Activated CD4-positive, alpha-beta T cell treated with anti-CD3 and anti-CD28 coated beads, Interleukin-10, Interleukin-2, amounts not matched to agents 100 ng/mL and 50 ng/mL, durations not matched to agents 16 hours and 8 hours (primary cell): ENCODE measurements around the gene USP5.
A peak's percentile ranks its signal among the peaks of the same experiment; 100 is the strongest.

ENCODE experiments used
- DNase-seq: peaks from one replicate; pipeline ENCODE4 v3.0.0-alpha.2; 2020

The USP5 gene

DNA sequence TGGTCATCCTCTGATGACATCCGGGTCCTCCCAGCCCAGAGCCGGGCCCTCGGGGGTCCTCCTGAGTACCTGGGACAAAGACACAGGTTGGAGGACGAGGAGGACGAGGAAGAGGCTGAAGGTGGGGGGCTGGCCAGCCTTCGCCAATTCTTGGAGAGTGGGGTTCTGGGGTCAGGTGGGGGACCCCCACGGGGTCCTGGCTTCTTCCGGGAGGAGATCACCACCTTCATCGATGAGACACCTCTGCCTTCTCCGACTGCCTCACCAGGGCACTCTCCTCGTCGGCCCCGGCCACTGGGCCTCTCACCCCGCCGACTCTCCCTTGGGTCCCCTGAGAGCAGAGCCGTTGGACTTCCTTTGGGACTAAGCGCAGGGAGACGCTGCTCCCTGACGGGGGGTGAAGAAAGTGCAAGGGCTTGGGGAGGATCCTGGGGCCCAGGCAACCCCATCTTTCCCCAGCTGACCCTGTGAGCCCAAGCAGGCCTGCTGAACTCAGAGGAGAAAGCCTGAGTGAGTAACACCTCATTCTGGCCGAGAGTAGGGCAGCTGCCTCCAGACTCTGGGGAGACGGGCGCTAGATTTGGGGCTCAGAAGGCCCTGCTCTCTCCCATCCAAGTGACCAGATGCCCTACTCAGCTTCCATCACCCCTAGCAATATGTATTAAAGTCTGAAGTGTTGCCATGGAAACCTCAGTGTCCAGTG is 25.1 kb upstream of the USP5 start:
- DNase-seq = no peak

GRCh38 chr12:6827437-6827911 is 24.5 kb upstream of the USP5 start:
- peak; percentile 52 for DNase-seq

DNA sequence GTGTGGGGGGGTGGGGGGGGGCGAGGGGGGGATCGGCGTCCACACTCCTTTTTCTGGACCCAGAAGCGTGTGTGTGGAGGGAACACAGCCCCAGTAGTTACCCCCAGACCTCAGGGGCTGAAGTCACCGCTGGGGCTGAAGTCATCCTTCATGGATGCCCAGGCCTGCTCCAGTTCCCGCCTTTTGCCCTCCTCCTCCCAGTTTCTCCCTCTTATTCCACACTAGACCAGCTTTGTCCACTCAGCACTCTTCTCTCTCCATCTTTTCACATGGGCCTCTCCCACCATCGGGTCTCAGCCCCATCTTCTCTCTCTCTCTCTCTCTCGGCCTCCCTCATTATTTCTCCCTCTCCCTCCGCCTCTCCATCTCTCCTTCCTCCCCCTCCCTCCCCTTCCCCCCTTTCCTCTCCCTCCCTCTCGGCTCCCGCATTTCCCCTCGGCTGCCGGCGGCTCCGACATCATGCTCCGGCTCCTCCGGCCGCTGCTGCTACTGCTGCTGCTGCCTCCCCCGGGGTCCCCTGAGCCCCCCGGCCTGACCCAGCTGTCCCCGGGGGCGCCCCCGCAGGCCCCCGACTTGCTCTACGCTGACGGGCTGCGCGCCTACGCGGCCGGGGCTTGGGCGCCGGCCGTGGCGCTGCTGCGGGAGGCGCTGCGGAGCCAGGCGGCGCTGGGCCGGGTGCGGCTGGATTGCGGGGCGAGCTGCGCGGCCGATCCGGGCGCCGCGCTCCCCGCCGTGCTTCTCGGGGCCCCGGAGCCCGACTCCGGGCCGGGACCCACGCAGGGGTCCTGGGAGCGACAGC is 23.8 kb upstream of the USP5 start, which contains the start of gene P3H3:
P3H3 (plus strand) TSS at position 426 of the 799 bp plus-strand sequence; CDS start at position 460, 34 bp downstream.
- no peak for DNase-seq

DNA sequence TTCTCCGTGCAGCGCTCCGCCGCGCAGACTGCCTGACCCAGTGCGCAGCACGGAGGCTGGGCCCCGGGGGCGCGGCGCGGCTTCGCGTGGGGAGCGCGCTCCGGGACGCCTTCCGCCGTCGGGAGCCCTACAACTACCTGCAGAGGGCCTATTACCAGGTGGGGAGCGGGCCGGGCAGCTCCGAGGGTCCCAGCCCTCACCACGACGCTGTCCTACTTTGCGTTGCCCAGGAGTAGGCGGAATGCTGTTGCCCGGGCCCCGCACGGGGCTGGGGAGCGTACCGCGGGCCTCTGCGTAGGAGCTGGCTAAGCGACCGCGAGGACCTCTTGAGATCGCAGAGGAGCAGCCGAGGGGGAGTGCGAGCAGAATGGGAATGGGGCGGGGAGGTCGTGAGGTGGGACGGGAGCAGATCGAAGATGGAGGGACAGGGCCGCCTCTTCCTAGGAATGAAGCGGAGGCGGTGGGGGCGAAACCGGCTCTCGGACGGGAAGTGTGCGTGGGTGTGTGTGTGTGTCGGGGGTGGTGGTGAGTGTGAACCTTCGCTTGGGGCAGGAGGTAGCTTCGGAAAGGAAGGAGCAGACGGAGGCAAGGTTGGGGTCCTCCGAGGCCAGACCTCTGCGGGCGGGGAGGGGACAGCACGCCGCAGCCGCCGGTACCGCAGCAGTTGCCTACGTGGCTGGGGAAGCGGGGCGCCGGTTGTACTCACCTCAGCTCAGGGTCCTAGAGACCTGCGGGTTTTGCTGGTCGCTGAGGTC is 23.0 kb upstream of the USP5 start:
- DNase-seq = no peak

- no peak for DNase-seq
Observed at GRCh38 chr12:6829536-6830220, 22.3 kb upstream of the USP5 start.

DNA sequence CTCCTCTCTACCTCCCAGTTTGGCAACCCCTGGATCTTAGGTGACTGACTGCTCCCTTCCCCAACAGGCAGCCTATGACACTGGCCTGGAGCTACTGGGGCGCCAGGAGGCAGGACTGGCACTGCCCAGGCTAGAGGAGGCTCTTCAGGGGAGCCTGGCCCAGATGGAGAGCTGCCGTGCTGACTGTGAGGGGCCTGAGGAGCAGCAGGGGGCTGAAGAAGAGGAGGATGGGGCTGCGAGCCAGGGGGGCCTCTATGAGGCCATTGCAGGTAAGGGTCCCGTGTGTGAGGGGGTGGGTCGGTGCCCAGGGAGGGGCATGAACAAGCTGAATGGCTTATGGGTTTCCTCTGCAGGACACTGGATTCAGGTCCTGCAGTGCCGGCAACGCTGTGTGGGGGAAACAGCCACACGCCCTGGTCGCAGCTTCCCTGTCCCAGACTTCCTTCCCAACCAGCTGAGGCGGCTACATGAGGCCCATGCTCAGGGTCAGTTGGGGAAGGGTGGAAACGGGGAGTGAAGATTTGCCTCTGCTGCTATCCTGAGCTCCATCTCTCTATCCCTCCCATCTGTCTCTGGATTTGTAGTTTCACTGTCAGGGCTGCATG is 21.6 kb upstream of the USP5 start:
- DNase-seq = no peak

GRCh38 chr12:6830999-6831398 is 21.0 kb upstream of the USP5 start:
- DNase-seq = no peak

GRCh38 chr12:6831450-6831995 is 20.4 kb upstream of the USP5 start:
- DNase-seq = no peak

DNA sequence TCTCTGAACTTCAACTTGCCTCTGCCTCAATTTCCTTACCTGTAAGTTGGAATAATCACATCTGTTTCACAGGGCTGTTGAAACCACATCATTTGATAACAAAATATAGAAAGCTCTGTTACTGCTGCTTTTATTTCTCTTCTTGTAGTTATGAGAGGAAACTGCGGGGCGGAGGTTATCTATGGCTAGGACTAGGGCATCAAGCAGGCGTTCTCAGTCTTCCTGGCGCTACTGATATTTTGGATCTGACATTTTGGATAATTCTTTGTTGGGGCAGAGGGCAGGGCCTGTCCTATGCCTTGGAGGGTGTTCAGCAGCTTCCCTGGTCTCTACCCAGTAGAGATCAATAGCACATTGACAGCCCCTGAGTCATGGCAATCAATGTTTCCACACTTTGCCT is 19.8 kb upstream of the USP5 start:
- no peak for DNase-seq

- DNase-seq = no peak
Observed at GRCh38 chr12:6833189-6833890, 18.6 kb upstream of the USP5 start.

DNA sequence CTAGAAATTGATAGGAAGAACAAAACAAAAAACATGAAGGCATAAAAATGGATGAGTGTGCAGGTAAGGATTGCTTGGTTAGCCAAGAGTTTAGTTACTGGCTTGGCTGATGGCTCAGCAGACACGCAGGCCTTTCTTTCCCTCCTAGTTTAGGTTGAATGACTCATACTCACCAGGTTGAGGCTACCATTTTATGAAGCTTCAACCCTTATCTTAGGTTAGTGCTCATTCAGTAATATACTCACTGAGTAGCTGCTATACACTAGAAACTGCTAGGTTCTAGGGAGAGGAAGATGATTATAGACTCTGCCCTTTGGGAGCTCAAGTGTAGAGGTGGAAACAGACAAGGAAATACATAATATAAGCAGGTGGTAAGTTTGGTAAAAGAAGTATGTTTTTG is 17.7 kb upstream of the USP5 start:
- no peak for DNase-seq

DNA sequence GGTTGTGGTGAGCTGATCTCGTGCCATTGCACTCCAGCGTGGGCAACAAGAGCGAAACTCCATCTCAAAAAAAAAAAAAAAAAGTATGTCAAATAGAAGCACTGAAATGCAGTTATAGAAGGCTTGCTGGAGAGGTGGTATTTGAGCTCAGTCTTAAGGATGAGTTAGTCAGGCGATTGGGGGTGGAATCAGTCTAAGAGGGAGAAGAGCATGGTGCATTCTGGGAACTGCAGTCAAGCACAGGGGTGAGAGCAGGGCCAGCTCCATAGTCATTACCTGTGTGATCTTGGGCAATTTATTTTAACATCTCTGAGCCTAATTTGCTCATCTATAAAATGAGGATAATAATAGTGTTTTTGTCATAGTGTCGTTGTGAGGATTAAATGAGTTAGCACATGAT is 17.1 kb upstream of the USP5 start:
- DNase-seq = no peak

DNA sequence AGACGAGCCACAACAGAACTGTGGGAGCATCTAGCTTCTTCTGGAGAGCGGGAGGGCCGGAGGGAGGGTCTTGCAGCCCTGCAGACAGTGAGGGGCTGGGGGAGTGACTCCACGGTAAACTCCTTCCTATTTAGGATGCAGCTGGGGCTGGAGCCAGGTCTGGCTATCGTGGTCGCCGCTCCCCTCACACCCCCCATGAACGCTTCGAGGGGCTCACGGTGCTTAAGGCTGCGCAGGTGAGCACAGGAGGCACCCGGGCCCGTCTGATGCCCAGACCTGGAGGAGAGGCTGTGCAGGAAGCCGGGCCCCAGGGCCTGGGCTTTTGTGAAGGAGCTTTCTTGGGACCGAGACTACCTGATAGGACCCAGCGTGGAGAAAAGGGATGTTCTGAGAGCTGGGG is 15.1 kb upstream of the USP5 start:
- DNase-seq = no peak

DNA sequence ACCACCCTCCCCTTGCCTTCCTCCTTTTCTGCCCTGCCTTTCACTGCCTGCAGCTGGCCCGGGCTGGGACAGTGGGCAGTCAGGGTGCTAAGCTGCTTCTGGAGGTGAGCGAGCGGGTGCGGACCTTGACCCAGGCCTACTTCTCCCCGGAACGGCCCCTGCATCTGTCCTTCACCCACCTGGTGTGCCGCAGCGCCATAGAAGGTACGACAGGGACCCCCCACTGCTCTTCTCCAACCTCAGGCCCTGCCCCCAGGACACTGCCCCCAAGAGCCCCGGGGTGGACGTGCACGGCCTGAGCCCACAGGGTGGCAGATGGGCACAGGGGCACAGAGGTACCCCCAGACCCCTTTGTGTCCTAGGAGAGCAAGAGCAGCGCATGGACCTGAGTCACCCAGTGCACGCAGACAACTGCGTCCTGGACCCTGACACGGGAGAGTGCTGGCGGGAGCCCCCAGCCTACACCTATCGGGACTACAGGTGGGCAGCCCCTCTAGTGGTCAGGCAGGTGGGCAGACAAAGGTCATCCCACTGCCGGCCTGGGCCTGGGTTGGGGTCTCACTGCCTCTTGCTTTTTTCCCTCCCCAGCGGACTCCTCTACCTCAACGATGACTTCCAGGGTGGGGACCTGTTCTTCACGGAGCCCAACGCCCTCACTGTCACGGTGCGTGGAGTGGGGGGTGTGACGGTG is 14.4 kb upstream of the USP5 start:
- no peak for DNase-seq

GRCh38 chr12:6838854-6839253 is 13.1 kb upstream of the USP5 start:
- no peak for DNase-seq

- DNase-seq = no peak
Observed at GRCh38 chr12:6839482-6840201, 12.3 kb upstream of the USP5 start.

- DNase-seq = no peak
Observed at GRCh38 chr12:6840330-6840729, 11.6 kb upstream of the USP5 start.

DNA sequence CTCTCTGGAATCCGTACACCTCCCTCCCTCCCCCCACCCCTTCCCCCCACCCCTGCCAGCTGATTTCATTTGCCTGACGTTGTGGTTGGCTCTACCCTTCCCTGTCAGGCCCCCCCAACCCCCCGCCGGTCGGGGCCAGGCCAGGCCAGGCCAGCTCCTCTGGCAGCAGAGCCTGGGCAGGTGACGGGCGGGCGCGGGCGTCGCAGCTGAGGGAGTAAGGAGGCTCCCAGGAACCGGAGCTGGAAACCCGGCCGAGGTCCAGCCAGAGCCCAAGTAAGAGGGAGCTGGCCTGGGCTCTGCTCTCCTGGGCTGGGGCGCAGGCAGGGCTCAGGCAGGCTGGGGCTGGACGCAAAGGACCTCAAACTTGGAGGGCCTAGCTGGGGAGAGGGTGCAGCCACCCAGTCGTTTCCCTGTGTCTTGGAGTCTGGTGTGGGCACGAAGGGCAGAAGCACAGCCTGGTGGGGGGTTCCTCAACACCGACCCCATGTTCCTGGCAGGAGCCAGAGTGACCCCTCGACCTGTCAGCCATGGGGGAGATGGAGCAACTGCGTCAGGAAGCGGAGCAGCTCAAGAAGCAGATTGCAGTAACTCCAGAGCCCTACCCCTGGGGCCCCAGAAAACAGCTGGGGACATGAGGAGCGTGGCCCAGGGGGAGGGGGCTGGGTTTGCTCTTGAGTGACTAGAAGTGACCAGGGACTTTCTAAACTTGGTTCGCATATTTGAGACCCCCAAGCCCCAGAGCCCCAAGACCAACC is 11.0 kb upstream of the USP5 start, which contains the start of gene GNB3:
GNB3 (plus strand) TSS at position 165 of the 755 bp plus-strand sequence; CDS start at position 528, 363 bp downstream.
- DNase-seq = no peak

GRCh38 chr12:6842075-6842474 is 9.9 kb upstream of the USP5 start:
- no peak for DNase-seq
